ENCODE data around the gene KLHL21.

- TF ChIP-seq, protein P1, sequence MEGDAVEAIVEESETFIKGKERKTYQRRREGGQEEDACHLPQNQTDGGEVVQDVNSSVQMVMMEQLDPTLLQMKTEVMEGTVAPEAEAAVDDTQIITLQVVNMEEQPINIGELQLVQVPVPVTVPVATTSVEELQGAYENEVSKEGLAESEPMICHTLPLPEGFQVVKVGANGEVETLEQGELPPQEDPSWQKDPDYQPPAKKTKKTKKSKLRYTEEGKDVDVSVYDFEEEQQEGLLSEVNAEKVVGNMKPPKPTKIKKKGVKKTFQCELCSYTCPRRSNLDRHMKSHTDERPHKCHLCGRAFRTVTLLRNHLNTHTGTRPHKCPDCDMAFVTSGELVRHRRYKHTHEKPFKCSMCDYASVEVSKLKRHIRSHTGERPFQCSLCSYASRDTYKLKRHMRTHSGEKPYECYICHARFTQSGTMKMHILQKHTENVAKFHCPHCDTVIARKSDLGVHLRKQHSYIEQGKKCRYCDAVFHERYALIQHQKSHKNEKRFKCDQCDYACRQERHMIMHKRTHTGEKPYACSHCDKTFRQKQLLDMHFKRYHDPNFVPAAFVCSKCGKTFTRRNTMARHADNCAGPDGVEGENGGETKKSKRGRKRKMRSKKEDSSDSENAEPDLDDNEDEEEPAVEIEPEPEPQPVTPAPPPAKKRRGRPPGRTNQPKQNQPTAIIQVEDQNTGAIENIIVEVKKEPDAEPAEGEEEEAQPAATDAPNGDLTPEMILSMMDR (IDR thresholded peaks at IDR 0.05; ENCODE audit: insufficient read depth, low read depth, low read length), result no peak
- no peak for TF ChIP-seq EZH2 (IDR thresholded peaks at IDR 0.05; ENCODE audit: insufficient read depth, low read length)
These were observed 9.6 kb downstream of the KLHL21 start for GRCh38 chr1:6592865-6593593.

All from astrocyte (in vitro differentiated cells and primary cell).